Measurements from ENCODE around the gene LINC00632.

Gene LINC00632

DNA sequence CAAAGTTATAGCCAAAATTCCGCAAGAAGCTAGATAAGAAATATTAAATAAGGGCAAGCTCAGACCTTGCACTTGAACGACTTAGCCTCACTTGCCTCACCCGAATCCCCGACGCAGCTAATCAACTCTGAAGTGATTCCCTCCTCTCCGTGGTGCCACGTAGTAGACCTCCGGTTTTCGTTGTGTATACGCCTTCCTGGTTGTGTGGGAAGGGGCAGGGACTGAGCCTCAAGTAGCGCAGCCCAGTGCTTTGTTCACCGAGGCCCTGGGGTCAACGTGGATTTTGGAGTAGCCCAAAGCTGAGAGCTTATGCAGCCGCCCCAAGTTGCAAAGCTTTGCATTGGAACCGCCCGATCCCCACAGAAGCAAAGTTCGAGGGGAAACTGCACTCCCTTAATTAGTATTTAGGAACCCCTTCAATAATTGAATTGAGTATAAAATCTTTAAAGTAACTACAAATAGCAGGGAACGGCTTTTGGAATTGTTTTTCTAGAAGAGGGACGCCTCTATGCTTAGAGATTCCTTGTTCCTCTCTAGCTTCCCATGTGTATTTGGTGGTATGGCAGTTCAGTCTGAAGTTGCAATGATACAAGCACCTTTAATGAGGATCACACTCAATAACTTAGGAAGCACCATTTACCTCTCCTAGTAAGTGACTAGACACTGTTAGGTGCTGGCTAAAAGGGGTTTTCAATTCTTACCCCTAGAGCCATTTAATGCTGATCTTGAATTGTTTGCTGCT, 55.7 kb downstream of the LINC00632 start:
- no peak for DNase-seq

DNA sequence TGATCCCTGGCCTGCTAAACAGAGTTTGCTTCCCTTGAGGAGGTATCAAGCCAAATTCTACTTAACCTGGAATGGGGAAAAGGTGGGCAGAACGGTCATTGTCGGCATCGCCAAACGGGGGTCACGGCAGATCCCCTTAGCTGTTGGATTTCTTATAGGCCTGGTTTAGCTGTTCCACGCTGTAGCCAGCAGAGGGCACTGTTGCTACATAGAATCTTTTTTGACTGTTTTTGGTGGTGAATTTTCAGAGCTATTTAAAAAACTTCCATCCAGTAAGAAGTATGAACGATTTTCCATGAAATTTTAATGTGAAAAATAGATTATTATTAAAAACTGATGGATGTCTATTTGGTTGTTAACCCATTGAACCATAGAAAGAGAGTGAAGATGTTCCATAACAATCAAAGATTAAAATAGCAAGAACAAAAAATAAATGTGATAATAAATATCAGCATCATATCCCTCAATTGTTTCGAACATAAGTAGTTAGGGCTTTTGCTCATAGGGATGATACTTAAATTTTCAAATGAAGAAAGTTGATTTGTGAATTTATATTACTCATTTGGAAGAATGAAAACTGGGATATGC, 56.6 kb downstream of the LINC00632 start:
- DNase-seq, result no peak

DNA sequence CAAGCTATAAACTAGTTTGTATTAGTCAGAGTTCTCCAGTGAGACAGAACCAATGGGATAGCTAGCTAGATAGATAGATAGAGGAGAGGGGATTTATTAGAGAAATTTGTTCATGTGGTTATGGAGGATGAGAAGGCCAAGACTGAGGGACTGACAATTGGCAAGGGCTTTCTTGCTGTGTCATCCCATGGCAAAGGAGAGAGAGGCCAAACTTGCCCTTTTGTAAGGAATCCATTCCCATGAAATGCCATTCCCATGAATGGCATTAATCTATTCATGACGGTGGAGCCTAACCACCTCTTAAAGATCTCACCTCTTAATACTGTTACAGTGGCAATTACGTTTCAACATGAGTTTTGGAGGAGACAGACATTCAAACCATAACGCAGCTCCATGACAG, 58.1 kb downstream of the LINC00632 start:
- DNase-seq, result no peak

DNA sequence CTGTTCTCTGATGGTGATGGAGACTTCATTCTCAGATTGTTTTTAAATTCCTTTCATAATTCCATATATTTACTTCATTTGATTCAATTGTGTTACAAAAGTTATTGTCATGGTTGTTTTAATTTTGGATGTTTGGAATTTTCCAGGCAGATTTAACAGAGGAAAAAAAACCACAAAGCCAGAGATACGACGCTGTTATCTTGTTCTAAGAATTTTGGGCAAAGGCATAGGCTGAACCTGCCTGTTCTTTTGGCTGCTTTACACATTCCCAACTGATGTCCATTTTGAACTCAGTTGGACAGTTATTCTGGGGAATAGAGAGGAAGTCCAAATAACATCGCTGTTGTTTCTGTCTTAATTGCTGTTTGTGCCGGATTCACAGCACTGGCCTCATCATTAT, 65.7 kb downstream of the LINC00632 start:
- no peak for DNase-seq

DNA sequence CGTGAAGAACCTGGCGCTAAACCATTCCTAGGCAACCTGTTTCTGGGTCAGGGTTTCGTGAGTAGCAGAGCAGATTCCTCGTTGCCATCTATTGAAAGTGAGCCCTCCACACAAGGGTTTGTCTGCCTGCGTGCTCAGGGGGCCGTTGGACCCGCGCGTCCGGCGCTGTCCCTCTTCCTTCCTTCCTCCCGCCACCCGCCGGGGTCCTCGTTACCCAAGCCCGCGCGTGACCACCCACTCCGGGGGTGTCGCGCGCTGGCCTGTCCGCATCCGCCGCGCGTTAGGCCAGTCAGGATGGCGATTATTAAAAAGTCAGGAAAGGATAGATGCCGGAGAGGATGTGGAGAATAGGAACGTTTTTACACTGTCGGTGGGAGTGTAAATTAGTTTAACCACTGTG, 66.8 kb downstream of the LINC00632 start:
- DNase-seq, result no peak

DNA sequence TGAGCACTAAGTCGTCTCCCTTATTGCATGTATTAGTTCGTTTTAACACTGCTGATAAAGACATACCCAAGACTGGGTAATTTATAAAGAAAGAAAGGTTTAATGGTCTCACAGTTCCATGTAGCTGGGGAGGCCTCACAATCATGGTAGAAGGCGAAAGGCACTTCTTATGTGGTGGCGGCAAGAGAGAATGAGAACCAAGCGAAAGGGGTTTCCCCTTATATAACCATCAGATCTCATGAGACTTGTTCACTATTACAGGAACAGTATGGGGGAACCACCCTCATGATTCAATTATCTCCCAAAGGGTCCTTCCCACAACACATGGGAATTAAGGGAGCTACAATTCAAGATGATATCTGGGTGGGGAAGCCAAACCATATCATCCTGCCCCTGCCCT, 85.1 kb downstream of the LINC00632 start:
- no peak for DNase-seq

DNA sequence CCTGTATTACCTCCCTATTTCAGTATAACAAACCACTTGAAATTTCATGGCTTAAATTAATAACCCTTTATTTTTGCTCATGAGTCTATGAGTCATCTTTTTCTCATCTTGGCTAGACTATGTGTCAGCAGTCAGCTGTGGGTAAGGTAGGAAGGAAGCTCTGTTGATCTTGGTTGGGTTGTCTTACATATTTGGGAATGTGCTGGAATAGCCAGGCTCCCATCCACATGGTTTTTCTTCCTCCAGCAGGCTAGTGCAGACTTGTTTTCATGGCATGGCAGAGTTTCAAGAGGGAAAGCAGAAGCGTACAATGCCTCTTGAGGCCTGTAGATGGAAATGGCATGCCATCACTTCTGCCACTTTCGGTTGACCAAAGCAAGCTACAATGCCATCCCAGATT, 89.7 kb downstream of the LINC00632 start:
- no peak for DNase-seq

DNA sequence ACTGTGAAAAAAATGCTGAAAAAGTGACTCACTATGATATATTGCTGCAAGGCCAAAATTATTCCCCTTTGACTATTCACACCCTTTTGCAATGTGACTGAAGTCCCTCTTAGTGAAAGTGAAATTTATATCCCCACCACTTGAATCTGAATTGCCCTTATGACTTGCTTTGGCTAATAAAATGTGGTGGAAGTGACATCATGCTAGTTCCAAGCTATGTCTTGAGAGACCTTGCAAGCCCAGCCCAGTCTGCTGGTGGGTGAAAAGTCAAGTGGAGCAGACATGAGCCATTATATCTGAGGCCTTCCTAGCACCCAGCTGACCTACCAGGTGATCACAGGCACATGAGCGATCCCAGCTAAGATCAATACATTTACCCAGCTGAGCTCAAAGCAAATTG, 94.7 kb downstream of the LINC00632 start:
- no peak for DNase-seq

DNA sequence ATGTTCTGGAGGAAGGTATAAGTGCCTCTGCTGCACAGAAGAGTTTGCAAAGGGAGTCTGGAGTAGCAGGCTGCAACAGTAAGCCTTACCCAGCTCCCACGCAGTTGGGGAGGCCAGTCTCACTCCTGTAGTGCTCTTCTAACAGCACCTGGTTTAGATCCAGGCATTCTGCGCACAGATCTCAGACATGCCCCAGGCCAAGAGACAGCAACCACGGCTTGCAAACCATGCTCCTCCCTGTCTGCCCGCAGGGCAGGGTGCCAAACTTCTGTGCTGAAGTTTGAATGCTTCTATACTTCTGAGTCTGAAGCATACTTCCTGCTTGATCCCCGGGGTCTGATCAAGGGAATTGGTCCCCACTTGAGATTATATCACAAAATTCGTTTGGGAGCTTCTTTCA, 106.3 kb downstream of the LINC00632 start:
- no peak for DNase-seq

DNA sequence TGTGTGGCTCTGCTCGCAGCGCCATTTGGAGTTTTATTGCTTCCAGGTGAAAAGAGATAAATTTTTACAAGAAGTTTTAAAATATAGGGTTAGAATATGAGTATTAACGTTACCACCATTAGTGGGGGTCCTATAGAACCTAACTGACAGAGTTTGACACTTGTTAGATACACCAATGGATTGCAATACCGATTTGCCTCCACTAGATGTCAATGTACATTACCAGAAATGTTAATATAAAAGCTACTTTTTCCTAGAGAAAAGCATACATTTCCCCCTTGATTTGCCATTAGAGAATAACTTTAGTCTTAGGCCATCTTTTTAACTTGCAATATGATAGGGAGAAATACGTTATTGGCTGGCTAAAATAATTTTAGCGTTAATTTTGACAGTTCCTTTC, 108.4 kb downstream of the LINC00632 start:
- no peak for DNase-seq

DNA sequence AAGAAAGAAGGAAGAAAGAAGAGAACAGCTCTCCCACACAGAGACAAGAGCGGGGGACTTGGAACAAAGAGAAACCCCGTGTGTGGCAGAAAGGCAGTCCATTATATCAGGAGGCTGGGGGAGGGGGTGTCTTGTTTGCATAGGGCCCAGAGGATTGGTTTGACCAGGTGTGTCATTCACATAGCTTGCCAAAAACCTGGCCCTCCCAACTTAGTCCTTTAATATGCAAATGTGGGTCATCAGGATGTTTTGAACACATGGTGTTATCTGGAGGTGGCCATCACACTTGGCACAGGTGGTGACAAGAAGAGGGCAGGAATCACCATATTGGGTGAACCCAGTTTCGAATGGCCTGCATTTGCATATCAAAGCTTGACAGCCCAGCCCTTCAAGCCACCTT, 111.7 kb downstream of the LINC00632 start:
- no peak for DNase-seq

DNA sequence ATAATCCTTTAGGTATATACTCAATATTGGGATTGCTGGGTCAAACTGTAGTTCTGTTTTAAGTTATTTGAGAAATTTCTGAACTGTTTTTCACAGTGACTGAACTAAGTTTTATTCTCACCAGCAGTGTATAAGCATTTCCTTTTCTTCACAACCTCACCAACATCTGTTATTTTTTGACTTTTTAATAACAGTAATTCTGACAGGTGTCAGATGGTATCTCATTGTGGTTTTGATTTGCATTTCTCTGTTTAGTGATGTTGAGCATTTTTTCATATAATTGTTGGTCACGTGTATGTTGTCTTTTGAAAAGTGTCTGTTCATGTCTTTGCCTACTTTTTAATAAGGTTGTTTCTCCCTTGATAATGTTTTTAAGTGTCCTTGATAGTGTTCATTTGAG, 112.6 kb downstream of the LINC00632 start:
- DNase-seq, result no peak

DNA sequence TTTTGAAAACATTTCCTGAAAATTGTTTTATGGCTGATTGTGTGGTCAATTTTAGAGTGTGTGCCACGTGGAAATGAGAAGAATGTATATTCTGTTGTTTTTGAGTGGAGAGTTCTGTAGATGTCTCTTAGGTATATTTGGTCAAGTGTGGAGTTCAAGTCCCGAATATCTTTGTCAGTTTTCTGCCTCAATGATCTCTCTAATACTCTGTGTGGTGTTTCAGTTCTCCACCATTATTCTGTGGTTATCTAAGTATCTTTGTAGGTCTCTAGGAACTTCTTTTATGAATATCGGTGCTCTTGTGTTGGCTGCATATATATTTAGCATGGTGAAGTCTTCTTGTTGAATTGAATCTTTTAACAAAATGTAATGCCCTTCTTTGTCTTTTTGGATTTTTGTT, 113.3 kb downstream of the LINC00632 start:
- no peak for DNase-seq

DNA sequence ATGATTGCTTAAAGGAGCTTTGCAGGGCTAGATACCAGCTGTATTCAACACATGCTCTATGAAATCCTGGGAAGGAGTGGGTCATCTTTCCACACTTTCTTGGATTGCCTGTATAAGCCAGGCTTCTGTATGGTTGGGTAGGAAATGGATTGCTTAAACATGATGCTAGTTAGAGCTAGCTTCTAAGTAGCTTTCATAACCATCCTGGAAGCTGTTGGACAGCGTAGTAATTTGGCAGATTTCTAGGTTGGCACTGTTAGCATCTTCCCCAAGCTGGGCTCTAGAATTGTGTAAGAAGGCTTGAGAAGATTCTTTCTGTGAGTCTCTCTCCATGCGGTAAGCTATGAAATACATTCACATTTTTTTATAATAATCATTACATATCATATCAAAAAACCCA, 127.3 kb downstream of the LINC00632 start:
- no peak for DNase-seq
